ENCODE results near the gene LUM.

DNA sequence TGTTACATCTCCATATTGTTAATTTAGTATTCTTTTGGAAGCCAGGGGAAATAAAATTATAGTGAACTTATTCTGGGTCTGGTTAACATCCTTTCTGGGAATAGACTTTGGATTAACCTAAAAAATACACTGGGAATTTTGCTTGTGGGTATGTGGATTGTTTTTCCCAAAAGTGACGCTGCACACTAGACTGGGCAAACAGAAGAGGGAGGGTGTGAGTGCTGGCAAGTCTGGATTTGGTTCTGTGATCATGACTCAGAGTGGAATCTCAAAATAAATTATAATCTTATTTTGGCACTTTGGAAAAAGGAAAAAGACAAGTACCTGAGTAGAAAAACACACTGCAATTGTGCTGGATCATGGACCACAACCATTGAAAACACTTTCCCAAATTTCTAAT lies 15.2 kb upstream of the LUM start:
- TF ChIP-seq, protein P1, sequence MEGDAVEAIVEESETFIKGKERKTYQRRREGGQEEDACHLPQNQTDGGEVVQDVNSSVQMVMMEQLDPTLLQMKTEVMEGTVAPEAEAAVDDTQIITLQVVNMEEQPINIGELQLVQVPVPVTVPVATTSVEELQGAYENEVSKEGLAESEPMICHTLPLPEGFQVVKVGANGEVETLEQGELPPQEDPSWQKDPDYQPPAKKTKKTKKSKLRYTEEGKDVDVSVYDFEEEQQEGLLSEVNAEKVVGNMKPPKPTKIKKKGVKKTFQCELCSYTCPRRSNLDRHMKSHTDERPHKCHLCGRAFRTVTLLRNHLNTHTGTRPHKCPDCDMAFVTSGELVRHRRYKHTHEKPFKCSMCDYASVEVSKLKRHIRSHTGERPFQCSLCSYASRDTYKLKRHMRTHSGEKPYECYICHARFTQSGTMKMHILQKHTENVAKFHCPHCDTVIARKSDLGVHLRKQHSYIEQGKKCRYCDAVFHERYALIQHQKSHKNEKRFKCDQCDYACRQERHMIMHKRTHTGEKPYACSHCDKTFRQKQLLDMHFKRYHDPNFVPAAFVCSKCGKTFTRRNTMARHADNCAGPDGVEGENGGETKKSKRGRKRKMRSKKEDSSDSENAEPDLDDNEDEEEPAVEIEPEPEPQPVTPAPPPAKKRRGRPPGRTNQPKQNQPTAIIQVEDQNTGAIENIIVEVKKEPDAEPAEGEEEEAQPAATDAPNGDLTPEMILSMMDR (IDR thresholded peaks at IDR 0.05): no peak
- TF ChIP-seq EP300 (IDR thresholded peaks at IDR 0.05): no peak
